Ishikawa (cell line): ENCODE data around the gene GRPEL2.

Experiments used
- CEBPB ChIP-seq: IDR thresholded peaks from 2 replicates; pipeline ENCODE4 v1.6.1; 2012
- EP300 ChIP-seq: IDR thresholded peaks from 2 replicates; pipeline ENCODE4 v1.6.1; 2012; ENCODE audit warnings: borderline replicate concordance
- FOXM1 ChIP-seq: IDR thresholded peaks from 2 replicates; pipeline ENCODE4 v1.6.1; 2012; ENCODE audit warnings: low read depth, borderline replicate concordance
- MAX ChIP-seq: IDR thresholded peaks from 2 replicates; pipeline ENCODE4 v1.6.1; 2012
- TAF1 ChIP-seq: IDR thresholded peaks from 2 replicates; pipeline ENCODE4 v1.6.1; 2012; ENCODE audit warnings: low read depth, mild to moderate bottlenecking
- TCF12 ChIP-seq: IDR thresholded peaks from 2 replicates; pipeline ENCODE4 v1.6.1; 2012; ENCODE audit warnings: low read depth
- TEAD4 ChIP-seq: IDR thresholded peaks from 2 replicates; pipeline ENCODE4 v1.6.1; 2012
- TF ChIP-seq, protein P1 (sequence below): IDR thresholded peaks from 2 replicates; pipeline ENCODE4 v1.6.1; 2012; ENCODE audit warnings: low read depth, mild to moderate bottlenecking
- TF ChIP-seq, protein P2 (sequence below): IDR thresholded peaks from 2 replicates; pipeline ENCODE4 v1.6.1; 2012

- no peak for TF ChIP-seq MAX
- no peak for TF ChIP-seq TCF12
- no peak for TF ChIP-seq EP300
- no peak for TF ChIP-seq CEBPB
- no peak for TF ChIP-seq TEAD4
- TF ChIP-seq TAF1: no peak
- TF ChIP-seq, protein P1, sequence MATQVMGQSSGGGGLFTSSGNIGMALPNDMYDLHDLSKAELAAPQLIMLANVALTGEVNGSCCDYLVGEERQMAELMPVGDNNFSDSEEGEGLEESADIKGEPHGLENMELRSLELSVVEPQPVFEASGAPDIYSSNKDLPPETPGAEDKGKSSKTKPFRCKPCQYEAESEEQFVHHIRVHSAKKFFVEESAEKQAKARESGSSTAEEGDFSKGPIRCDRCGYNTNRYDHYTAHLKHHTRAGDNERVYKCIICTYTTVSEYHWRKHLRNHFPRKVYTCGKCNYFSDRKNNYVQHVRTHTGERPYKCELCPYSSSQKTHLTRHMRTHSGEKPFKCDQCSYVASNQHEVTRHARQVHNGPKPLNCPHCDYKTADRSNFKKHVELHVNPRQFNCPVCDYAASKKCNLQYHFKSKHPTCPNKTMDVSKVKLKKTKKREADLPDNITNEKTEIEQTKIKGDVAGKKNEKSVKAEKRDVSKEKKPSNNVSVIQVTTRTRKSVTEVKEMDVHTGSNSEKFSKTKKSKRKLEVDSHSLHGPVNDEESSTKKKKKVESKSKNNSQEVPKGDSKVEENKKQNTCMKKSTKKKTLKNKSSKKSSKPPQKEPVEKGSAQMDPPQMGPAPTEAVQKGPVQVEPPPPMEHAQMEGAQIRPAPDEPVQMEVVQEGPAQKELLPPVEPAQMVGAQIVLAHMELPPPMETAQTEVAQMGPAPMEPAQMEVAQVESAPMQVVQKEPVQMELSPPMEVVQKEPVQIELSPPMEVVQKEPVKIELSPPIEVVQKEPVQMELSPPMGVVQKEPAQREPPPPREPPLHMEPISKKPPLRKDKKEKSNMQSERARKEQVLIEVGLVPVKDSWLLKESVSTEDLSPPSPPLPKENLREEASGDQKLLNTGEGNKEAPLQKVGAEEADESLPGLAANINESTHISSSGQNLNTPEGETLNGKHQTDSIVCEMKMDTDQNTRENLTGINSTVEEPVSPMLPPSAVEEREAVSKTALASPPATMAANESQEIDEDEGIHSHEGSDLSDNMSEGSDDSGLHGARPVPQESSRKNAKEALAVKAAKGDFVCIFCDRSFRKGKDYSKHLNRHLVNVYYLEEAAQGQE: no peak
- TF ChIP-seq FOXM1: no peak
- TF ChIP-seq, protein P2, sequence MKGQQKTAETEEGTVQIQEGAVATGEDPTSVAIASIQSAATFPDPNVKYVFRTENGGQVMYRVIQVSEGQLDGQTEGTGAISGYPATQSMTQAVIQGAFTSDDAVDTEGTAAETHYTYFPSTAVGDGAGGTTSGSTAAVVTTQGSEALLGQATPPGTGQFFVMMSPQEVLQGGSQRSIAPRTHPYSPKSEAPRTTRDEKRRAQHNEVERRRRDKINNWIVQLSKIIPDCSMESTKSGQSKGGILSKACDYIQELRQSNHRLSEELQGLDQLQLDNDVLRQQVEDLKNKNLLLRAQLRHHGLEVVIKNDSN: no peak
Observed at GRCh38 chr5:149337736-149338135, 7.6 kb upstream of the GRPEL2 start.
